Mesendoderm (in vitro differentiated cells): ENCODE data around the gene GMDS.
A peak's percentile ranks its signal among the peaks of the same experiment; 100 is the strongest.

Experiments
- DNase-seq: peaks from one replicate; pipeline ENCODE4 v3.0.0; 2013
- H2AK5ac ChIP-seq: 2 replicates; pipeline ENCODE4 v1.6.1; 2013; ENCODE audit warnings: low read length, inconsistent platforms
- H2BK120ac ChIP-seq: 2 replicates; pipeline ENCODE4 v1.6.1; 2013; ENCODE audit warnings: low read depth, mild to moderate bottlenecking, low read length, moderate library complexity, mixed read lengths
- H2BK15ac ChIP-seq: replicated peaks from 2 replicates; pipeline ENCODE4 v1.6.1; 2013; ENCODE audit warnings: low read depth, mild to moderate bottlenecking, moderate library complexity
- H2BK5ac ChIP-seq: 2 replicates; pipeline ENCODE4 v1.6.1; 2013; ENCODE audit warnings: low read length, inconsistent platforms
- H3K18ac ChIP-seq: 2 replicates; pipeline ENCODE4 v1.6.1; 2013; ENCODE audit warnings: mild to moderate bottlenecking, low read length, mixed read lengths
- H3K23ac ChIP-seq: one replicate; pipeline ENCODE4 v1.6.1; 2013; ENCODE audit warnings: low read length
- H3K27ac ChIP-seq: 2 replicates; pipeline ENCODE4 v1.5.1; 2013; ENCODE audit warnings: low read depth, mild to moderate bottlenecking, inconsistent platforms, low read length, moderate library complexity
- H3K27me3 ChIP-seq: 2 replicates; pipeline ENCODE4 v1.6.1; 2013; ENCODE audit warnings: low read length, control low read depth, mild to moderate bottlenecking, inconsistent platforms; ENCODE audit not compliant: insufficient read depth, poor library complexity
- H3K36me3 ChIP-seq: 2 replicates; pipeline ENCODE4 v1.6.1; 2013; ENCODE audit warnings: low read length, inconsistent platforms; ENCODE audit not compliant: control insufficient read depth, insufficient read depth
- H3K4ac ChIP-seq: one replicate; pipeline ENCODE4 v1.6.1; 2013; ENCODE audit warnings: low read depth, mild to moderate bottlenecking, low read length, moderate library complexity
- H3K4me1 ChIP-seq: 2 replicates; pipeline ENCODE4 v1.6.1; 2013; ENCODE audit warnings: low read depth, low read length, inconsistent platforms; ENCODE audit not compliant: control insufficient read depth
- H3K4me2 ChIP-seq: 2 replicates; pipeline ENCODE4 v1.6.1; 2013; ENCODE audit warnings: low read length
- H3K4me3 ChIP-seq: 2 replicates; pipeline ENCODE4 v1.5.1; 2013; ENCODE audit warnings: mild to moderate bottlenecking, low read length
- H3K56ac ChIP-seq: one replicate; pipeline ENCODE4 v1.6.1; 2013; ENCODE audit warnings: low read length
- H3K79me1 ChIP-seq: 2 replicates; pipeline ENCODE4 v1.6.1; 2013; ENCODE audit warnings: low read length, inconsistent platforms
- H3K79me2 ChIP-seq: 2 replicates; pipeline ENCODE4 v1.6.1; 2013; ENCODE audit warnings: mild to moderate bottlenecking, low read length; ENCODE audit not compliant: control insufficient read depth, insufficient read depth
- H3K9ac ChIP-seq: 2 replicates; pipeline ENCODE4 v1.6.1; 2013; ENCODE audit warnings: low read length, inconsistent platforms
- H4K5ac ChIP-seq: one replicate; pipeline ENCODE4 v1.6.1; 2013; ENCODE audit warnings: low read length
- H4K8ac ChIP-seq: one replicate; pipeline ENCODE4 v1.6.1; 2013; ENCODE audit warnings: low read depth, mild to moderate bottlenecking, control low read depth, low read length, moderate library complexity
- WGBS: extraction: QIAGEN DNeasy Blood & Tissue Kit; methylation state at CpG from one replicate; pipeline ENCODE4 v1.1.7; 2013; ENCODE audit warnings: low lambda C conversion rate, missing lambda C conversion rate; ENCODE audit not compliant: insufficient coverage; ENCODE audit errors: extremely low coverage; 5-methylcytosine and 5-hydroxymethylcytosine counted together

Gene GMDS

GRCh38 chr6:1797801-1798200 is 447.6 kb downstream of the GMDS start:
- WGBS = no CpG with 5 or more reads among the region's 1 CpG
- Histone ChIP-seq H3K4me1 (no peaks in the 10 kb centered on the region), H3K79me1 (no peaks in the 10 kb centered on the region), H3K36me3 (no peaks in the 10 kb centered on the region), H2AK5ac (no peak overlapping the region), H3K4me3 (no peak overlapping the region), H3K27ac (no peak overlapping the region), H3K4me2 (no peak overlapping the region), H2BK120ac (no peak overlapping the region), H3K56ac (no peak overlapping the region), H2BK5ac (no peak overlapping the region), H3K23ac (no peak overlapping the region), H3K4ac (no peak overlapping the region), H4K5ac (no peak overlapping the region), H3K79me2 (no peaks in the 10 kb centered on the region), H4K8ac (no peak overlapping the region), H3K27me3 (no peaks in the 10 kb centered on the region), H2BK15ac (no peak overlapping the region), H3K18ac (no peak overlapping the region), H3K9ac (no peak overlapping the region)
- DNase-seq = no peak

DNA sequence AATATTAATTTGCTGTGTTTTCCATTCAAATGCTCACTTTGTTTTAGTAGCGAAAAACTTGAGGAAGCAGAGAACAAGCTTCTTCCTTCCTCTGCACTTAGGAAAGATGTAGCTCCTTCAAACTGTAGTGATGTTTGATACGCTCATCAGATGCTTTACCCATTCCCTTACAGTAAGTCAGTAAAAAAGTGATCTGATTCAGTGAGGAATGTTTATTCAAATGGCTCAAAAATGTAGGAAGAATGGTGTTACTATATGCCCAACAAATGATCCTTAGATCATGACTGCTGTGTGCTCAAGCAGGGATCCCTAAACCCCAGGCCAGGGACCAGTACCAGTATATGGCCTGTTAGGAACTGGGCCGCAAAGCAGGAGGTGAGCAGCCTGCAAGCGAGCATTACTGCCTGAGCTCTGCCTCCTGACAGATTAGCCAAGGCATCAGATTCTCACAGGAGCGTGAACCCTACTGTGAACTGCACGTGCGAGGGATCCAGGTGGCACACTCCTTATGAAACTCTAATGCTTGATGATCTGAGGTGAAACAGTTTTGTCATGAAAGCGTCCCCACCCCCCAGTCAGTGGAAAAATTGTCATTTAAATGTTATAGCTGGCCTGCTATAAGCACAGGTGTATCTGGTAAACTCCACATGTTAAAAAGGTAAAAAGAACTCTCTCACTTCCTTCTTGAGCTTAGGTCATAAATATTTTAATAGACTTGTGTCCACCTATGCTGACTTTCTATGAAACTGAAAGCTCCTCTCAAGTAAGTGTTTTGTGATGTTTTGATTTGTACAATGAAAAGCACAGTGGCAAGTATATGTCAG is 448.5 kb downstream of the GMDS start:
- Histone ChIP-seq H3K36me3 (no peaks in the 10 kb centered on the region), H3K23ac (no peak overlapping the region), H3K9ac (no peak overlapping the region), H3K4me2 (no peak overlapping the region), H3K79me1 (no peaks in the 10 kb centered on the region), H4K5ac (no peak overlapping the region), H4K8ac (no peak overlapping the region), H2AK5ac (no peak overlapping the region), H3K4me3 (no peak overlapping the region), H3K18ac (no peak overlapping the region), H2BK5ac (no peak overlapping the region), H3K4ac (no peak overlapping the region), H3K27ac (no peak overlapping the region), H3K79me2 (no peaks in the 10 kb centered on the region), H2BK15ac (no peak overlapping the region), H3K4me1 (no peaks in the 10 kb centered on the region), H3K27me3 (no peaks in the 10 kb centered on the region), H2BK120ac (no peak overlapping the region), H3K56ac (no peak overlapping the region)
- no peak for DNase-seq
- WGBS = no CpG with 5 or more reads among the region's 8 CpGs

DNA sequence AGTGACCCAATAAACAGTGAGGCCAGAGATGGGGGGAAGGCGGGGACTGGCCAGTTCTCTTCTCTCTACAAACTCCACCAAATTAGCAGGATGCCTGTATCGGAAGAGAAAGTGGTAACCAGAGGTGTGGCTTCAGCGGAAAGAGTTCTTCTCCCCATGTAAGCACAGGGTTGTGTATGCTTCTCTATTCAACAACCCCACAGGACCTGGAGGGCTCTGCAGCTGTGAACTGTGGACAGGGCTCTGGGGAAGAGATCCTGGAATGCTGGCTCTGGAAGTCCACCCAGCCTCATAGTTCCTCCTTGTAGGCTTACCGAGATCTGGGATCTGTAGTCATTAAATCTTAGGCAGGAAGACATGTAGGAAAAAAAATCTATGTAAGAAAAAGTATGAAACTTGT is 449.5 kb downstream of the GMDS start:
- WGBS = no CpG with 5 or more reads among the region's 4 CpGs
- no peak for DNase-seq
- Histone ChIP-seq H4K5ac (no peak overlapping the region), H3K4me2 (no peak overlapping the region), H3K79me2 (no peaks in the 10 kb centered on the region), H3K4me3 (no peak overlapping the region), H3K4me1 (no peaks in the 10 kb centered on the region), H3K36me3 (no peaks in the 10 kb centered on the region), H4K8ac (no peak overlapping the region), H3K27me3 (no peaks in the 10 kb centered on the region), H3K27ac (no peak overlapping the region), H2AK5ac (no peak overlapping the region), H2BK5ac (no peak overlapping the region), H3K23ac (no peak overlapping the region), H3K56ac (no peak overlapping the region), H2BK120ac (no peak overlapping the region), H3K9ac (no peak overlapping the region), H3K79me1 (no peaks in the 10 kb centered on the region), H3K4ac (no peak overlapping the region), H3K18ac (no peak overlapping the region), H2BK15ac (no peak overlapping the region)

DNA sequence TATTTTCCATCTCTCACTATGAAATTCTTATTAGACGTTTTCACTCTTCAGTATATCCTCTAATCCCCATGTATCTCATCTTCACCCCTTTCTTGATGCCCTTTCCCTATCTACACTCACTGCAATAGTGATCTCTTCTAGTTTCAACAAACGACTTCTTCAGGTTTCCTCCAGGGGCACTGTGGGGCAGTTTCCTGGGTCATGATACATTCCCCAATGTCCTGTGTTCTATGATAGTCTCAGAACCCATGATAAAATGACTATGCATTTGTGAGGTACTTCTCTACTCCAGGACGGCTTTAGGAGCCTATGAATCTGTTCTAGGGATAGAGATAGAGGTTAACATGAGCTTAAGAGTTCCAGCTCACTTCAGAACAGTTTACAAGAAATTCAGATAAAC is 452.4 kb downstream of the GMDS start:
- no peak overlapping the region for H3K4me3 ChIP-seq
- no peak overlapping the region for H4K5ac ChIP-seq
- DNase-seq = peak; percentile 73
- H4K8ac ChIP-seq = no peak overlapping the region
- no peak overlapping the region for H2BK120ac ChIP-seq
- H3K9ac ChIP-seq = no peak overlapping the region
- no peak overlapping the region for H3K23ac ChIP-seq
- no peaks in the 10 kb centered on the region for H3K27me3 ChIP-seq
- H2BK15ac ChIP-seq = no peak overlapping the region
- no peaks in the 10 kb centered on the region for H3K79me1 ChIP-seq
- WGBS = no CpG with 5 or more reads among the region's 3 CpGs
- H3K56ac ChIP-seq = no peak overlapping the region
- H3K4me2 ChIP-seq = no peak overlapping the region
- no peak overlapping the region for H3K4ac ChIP-seq
- no peaks in the 10 kb centered on the region for H3K4me1 ChIP-seq
- H3K18ac ChIP-seq = no peak overlapping the region
- H3K79me2 ChIP-seq = no peaks in the 10 kb centered on the region
- no peak overlapping the region for H3K27ac ChIP-seq
- no peaks in the 10 kb centered on the region for H3K36me3 ChIP-seq
- no peak overlapping the region for H2BK5ac ChIP-seq
- no peak overlapping the region for H2AK5ac ChIP-seq

DNA sequence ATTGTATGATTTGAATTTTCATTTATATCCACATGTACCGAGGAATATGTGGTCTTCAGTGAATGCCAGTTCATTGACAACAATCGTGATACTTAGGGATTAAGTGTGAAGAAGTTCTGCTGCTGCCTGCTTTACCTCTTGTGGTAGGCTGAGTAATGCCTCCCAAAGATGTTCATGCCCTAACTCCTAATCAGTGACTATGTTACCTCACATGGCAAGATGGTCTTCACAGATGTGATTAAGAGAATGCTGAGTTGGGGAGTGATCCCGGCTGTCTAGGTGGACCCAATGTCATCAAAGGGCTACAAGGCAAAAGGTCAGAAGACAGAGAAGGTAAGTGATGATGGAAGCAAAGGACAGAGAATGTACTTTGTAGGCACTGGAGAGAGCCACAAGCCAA is 454.7 kb downstream of the GMDS start:
- H4K8ac ChIP-seq = no peak overlapping the region
- no peaks in the 10 kb centered on the region for H3K4me1 ChIP-seq
- no peak overlapping the region for H2AK5ac ChIP-seq
- no peak overlapping the region for H2BK15ac ChIP-seq
- no peak overlapping the region for H4K5ac ChIP-seq
- no peak overlapping the region for H3K4me3 ChIP-seq
- WGBS = no CpG with 5 or more reads among the region's 3 CpGs
- H3K56ac ChIP-seq = no peak overlapping the region
- no peak for DNase-seq
- H2BK120ac ChIP-seq = no peak overlapping the region
- no peak overlapping the region for H3K18ac ChIP-seq
- no peaks in the 10 kb centered on the region for H3K36me3 ChIP-seq
- no peak overlapping the region for H3K4me2 ChIP-seq
- no peaks in the 10 kb centered on the region for H3K79me1 ChIP-seq
- no peaks in the 10 kb centered on the region for H3K79me2 ChIP-seq
- H3K23ac ChIP-seq = no peak overlapping the region
- no peak overlapping the region for H3K27ac ChIP-seq
- H3K4ac ChIP-seq = no peak overlapping the region
- no peak overlapping the region for H3K9ac ChIP-seq
- no peak overlapping the region for H2BK5ac ChIP-seq
- H3K27me3 ChIP-seq = no peaks in the 10 kb centered on the region

- H3K79me2 ChIP-seq = no peaks in the 10 kb centered on the region
- no peaks in the 10 kb centered on the region for H3K4me1 ChIP-seq
- no peaks in the 10 kb centered on the region for H3K36me3 ChIP-seq
- H3K27me3 ChIP-seq = no peaks in the 10 kb centered on the region
- no peak overlapping the region for H3K4ac ChIP-seq
- H3K27ac ChIP-seq = no peak overlapping the region
- DNase-seq = no peak
- H4K8ac ChIP-seq = no peak overlapping the region
- H3K4me2 ChIP-seq = no peak overlapping the region
- no peaks in the 10 kb centered on the region for H3K79me1 ChIP-seq
- H3K56ac ChIP-seq = no peak overlapping the region
- H2AK5ac ChIP-seq = no peak overlapping the region
- no peak overlapping the region for H3K9ac ChIP-seq
- H3K23ac ChIP-seq = no peak overlapping the region
- no peak overlapping the region for H2BK120ac ChIP-seq
- H2BK15ac ChIP-seq = no peak overlapping the region
- no peak overlapping the region for H3K18ac ChIP-seq
- WGBS = no CpG with 5 or more reads among the region's 4 CpGs
- no peak overlapping the region for H4K5ac ChIP-seq
- no peak overlapping the region for H2BK5ac ChIP-seq
- H3K4me3 ChIP-seq = no peak overlapping the region
Measured at GRCh38 chr6:1789092-1789491, 456.3 kb downstream of the GMDS start.
